Left lung (tissue), 14 donors: Measurements from ENCODE around the gene LRRC9. TPM values are rescaled to one million over a fixed set of nuclear protein-coding genes. Genes with fewer than 3 reads are reported as not detected.

Source experiments
- ATAC-seq: fragments of 200-7000 bp; cut with Tn5 transposase; one replicate; pipeline ENCODE4 v1.9.1; 2020; ENCODE audit warnings: moderate library complexity
- DNase-seq, 4 donors: peaks; one replicate each; pipeline ENCODE4 v3.0.0-alpha.2; 2013 to 2020
- H3K27ac ChIP-seq, 2 donors: fragments of 200-600 bp; sonication (generic) in 1 of 2; one replicate each; pipeline versions ENCODE4 v1.5.0 to v1.8.0; 2020 to 2021
- H3K27me3 ChIP-seq, 2 donors: fragments of 200-600 bp; sonication (generic) in 1 of 2; one replicate each; pipeline versions ENCODE4 v1.5.0 to v1.8.0; 2020 to 2021
- H3K36me3 ChIP-seq, 2 donors: fragments of 200-600 bp; sonication (generic) in 1 of 2; one replicate each; pipeline versions ENCODE4 v1.5.0 to v1.8.0; 2020 to 2021
- H3K4me1 ChIP-seq, 2 donors: fragments of 200-600 bp; one replicate each; pipeline ENCODE4 v1.8.0; 2021
- H3K4me3 ChIP-seq, 2 donors: fragments of 200-600 bp; sonication (generic) in 1 of 2; one replicate each; pipeline versions ENCODE4 v1.5.0 to v1.8.0; 2020 to 2021; ENCODE audit warnings: mild to moderate bottlenecking in 1 of 2
- H3K9me3 ChIP-seq, 2 donors: fragments of 200-600 bp; sonication (generic) in 1 of 2; one replicate each; pipeline versions ENCODE4 v1.5.0 to v1.8.0; 2020 to 2021
- CTCF ChIP-seq, 2 donors: fragments of 200-600 bp; sonication (generic) in 1 of 2; IDR thresholded peaks; one replicate each; pipeline versions ENCODE4 v1.5.0 to v1.8.0; 2021; ENCODE audit warnings: antibody characterized with exemption in 2 of 2
- intact Hi-C, 2 donors: fragments of 100-400 bp; cut with DNase I; formaldehyde crosslinking; loops; one replicate each; pipeline versions ENCODE4 v1.11.2 to v1.14.2; 2022
- long read RNA-seq, 12 donors: library from polyadenylated mRNA in 2 of 12; unstranded in 2 of 12; transcript quantifications; one replicate each; pipeline ENCODE4 v2.0.0 and lab custom pipeline, GENCODE V29; 2019 to 2026
- polyA plus RNA-seq, 6 donors: library from polyadenylated mRNA; unstranded; fragments of 120-200 nt; gene quantifications; one replicate each; pipeline ENCODE4 v1.2.1, GENCODE V29; 2013; ENCODE audit not compliant: insufficient read length in 6 of 6
- total RNA-seq, 2 donors: library from RNA; stranded (reverse); fragmentation: NEBNext Ultra II Directional; extraction: Animal tissue kit (Norgen Biotek cat#: 25700); gene quantifications; one replicate each; pipeline ENCODE4 v1.2.1, GENCODE V29; 2021
- donor health status: DM: no; HTN: yes; CAD: no.
- donor health status: DM: no; HTN: no; CAD: no.

Gene LRRC9
- total RNA-seq (under 1 TPM in 1 of 2 donors, not detected in 1; 0.05 TPM), polyA plus RNA-seq (1 to 10 TPM in 3 of 6 donors, under 1 TPM in 3; 0.36 to 2.2 (median 0.88) TPM)
- long read RNA-seq, donor 1, result 0 reads
- long read RNA-seq, donor 2, result 0 reads
- long read RNA-seq, donor 3, result 0 reads
- long read RNA-seq, donor 4, result 0 reads
- long read RNA-seq, donor 5, result 0 reads
- long read RNA-seq, donor 6, result 0 reads
- long read RNA-seq, donor 7, result 0 reads
- long read RNA-seq, donor 8, result 0 reads
- long read RNA-seq, donor 9, result 0 reads
- long read RNA-seq, donor 10, result 0 reads
- long read RNA-seq, donor 11, result 0 reads
- long read RNA-seq, donor 12, result 0 reads

DNA sequence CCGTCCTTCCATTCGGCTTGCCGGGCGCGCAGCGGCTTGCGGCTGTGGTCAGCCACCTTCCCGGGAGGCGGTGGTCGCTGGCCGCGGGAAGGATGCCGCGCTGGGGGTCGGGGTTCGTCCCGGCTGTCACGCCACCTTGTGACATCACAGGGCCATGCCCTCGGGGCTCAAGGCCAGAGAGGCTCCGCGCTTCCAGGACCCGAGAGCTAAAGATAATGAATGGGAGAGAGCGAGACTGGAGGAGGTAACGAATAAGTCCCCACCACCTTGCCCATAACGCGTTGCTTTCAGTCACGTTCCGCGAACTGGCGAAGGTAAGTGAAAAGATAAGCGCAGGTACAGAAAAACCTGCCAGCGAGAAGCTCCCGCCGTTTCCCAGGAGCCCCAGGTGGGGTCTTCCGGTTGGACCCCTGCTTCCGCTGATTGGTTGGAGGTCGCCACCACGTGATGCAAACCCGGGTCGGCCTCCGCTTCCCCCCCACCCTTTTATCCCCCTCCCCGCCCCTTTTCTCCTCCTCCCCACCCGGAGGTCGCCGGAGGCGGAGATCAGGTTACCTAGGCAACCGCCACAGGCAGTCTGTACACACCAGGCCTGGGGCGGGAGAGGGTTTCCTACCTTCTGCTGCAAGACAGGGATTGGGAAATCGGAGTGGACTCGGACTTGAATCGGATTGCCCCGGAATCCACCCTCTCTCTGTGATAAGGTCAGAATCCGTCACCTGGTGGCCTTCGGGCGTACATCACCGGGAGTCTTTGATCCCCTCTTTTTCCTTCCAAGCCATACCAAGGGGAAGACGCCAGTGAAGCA, at the start of gene LRRC9:
Gene LRRC9, plus strand, starts transcription at position 575 of the 808 bp plus-strand sequence.
- H3K9me3 ChIP-seq, result no peaks in the 10 kb centered on the region
- peak; percentile 31 to 85 (median 59) for DNase-seq
- peak within 1 kb of the TSS; percentile 20 to 34 for H3K4me3 ChIP-seq
- peaks cover 9 to 14% of the 10 kb centered on the region in 2 donors for H3K4me1 ChIP-seq
- intact Hi-C loops, result no loop called here
- peaks cover 25 to 56% of the 10 kb centered on the region in 2 donors for H3K27me3 ChIP-seq
- no peaks in the 10 kb centered on the region for H3K36me3 ChIP-seq
- H3K27ac ChIP-seq, result no peak within 1 kb of the TSS
- peak; percentile 73 for ATAC-seq
- TF ChIP-seq CTCF (IDR thresholded peaks at IDR 0.05), result no peak

DNA sequence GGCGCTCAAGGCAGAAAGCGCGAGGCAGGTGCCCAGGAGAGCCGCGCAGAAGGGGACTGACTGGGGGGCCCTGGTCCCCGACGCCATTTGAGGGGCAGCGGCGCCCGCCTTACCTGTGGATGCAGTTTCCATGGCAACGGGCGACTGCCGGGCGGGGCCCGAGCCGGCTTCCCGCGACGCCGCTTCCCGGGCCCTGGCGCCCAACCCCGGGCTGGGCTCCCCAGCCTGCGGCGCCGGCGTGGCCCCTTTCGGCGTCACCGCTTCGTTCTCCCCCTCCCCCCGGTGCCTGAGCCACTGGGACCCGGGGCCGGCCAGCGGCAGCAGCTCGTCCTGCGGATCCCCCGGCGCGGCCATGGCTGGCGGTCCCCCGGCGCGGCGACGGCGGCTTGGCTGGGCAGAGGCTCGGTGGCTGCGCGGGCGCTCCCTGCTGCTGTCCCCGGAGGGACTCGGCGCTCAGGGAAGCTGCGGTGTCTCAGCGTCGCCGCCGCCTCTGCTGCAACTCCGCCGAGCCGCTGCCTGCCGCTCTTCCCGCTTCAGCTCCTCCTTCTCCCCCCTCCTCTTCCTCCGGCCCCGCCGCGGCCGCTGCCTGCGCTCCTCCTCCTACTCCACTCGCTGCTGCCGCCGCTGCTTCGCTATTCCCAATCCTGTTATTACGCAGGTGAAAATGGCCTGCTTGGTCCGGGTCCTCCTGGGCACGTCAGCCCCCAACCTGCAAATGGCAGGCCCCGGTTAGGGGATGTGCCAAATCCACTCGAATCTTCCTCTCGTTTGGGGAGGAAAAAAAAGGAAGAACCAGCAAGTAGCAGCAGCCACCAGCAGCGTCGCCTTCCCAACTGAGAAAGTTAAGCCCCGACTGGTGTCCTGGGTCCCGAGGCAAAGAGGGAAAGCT, 49.4 kb upstream of the LRRC9 start, which contains the start of gene RTN1:
Gene RTN1, minus strand, starts transcription at position 500 of the 889 bp plus-strand sequence. Its CDS starts 146 bp downstream, at position 354.
- H3K4me1 ChIP-seq, result peaks cover 5 to 20% of the 10 kb centered on the region in 2 donors
- peaks cover 57 to 79% of the 10 kb centered on the region in 2 donors for H3K27me3 ChIP-seq
- DNase-seq (peak; percentile 50 to 93 (median 70)), ATAC-seq (peak; percentile 99)
- peak within 1 kb of the TSS in 1 of 2 donors; percentile 42 for H3K27ac ChIP-seq
- no peaks in the 10 kb centered on the region for H3K36me3 ChIP-seq
- H3K4me3 ChIP-seq, result peak within 1 kb of the TSS; percentile 48 to 51
- no peaks in the 10 kb centered on the region for H3K9me3 ChIP-seq
- TF ChIP-seq CTCF (IDR thresholded peaks at IDR 0.05), result no peak
- intact Hi-C loops, result no loop called here

DNA sequence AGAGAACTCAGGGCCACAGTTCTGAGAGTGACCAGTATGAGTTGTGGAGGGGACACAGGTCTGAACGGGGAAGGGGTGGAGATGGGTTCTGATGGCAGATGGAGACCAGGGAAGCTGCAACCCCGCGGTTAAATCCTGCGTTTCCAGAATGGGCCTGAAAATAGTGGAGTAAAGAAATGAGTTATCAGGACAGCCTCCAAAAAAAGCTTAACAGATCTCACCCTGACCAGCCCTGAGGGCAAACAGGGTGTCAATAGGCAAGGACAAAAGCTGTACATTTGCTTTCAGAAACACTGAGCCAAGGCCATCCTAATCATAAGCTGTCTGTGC, 48.8 kb upstream of the LRRC9 start:
- no peaks in the 10 kb centered on the region for H3K9me3 ChIP-seq

GRCh38 chr14:59882957-59883356, 37.0 kb upstream of the LRRC9 start:
- Histone ChIP-seq H3K36me3 (no peaks in the 10 kb centered on the region), H3K4me3 (no peak overlapping the region), H3K27ac (no peak overlapping the region), H3K9me3 (no peaks in the 10 kb centered on the region), H3K27me3 (no peaks in the 10 kb centered on the region), H3K4me1 (no peaks in the 10 kb centered on the region)
- no peak for ATAC-seq
- intact Hi-C loops, result no loop called here
- DNase-seq, result no peak
- no peak for TF ChIP-seq CTCF (IDR thresholded peaks at IDR 0.05)

More for the DNA sequence above, 48.8 kb upstream of the LRRC9 start:
- peaks cover 57 to 76% of the 10 kb centered on the region in 2 donors for H3K27me3 ChIP-seq
- H3K4me3 ChIP-seq, result peak overlapping the region; percentile 48 to 51
- TF ChIP-seq CTCF (IDR thresholded peaks at IDR 0.05), result no peak
- no peak overlapping the region for H3K27ac ChIP-seq
- DNase-seq (no peak), ATAC-seq (no peak)
- intact Hi-C loops, result no loop called here
- H3K4me1 ChIP-seq, result peaks cover 5 to 20% of the 10 kb centered on the region in 2 donors
- H3K36me3 ChIP-seq, result no peaks in the 10 kb centered on the region
